Measurements from ENCODE around the gene NIP7. TPM values are rescaled to one million over a fixed set of nuclear protein-coding genes. Genes with fewer than 3 reads are reported as not detected.

Gene NIP7
- polyA plus RNA-seq, 1 donor (not counting 4 experiments of a cell fraction or from before 2014, with no cell fraction given): 31.3 TPM

DNA sequence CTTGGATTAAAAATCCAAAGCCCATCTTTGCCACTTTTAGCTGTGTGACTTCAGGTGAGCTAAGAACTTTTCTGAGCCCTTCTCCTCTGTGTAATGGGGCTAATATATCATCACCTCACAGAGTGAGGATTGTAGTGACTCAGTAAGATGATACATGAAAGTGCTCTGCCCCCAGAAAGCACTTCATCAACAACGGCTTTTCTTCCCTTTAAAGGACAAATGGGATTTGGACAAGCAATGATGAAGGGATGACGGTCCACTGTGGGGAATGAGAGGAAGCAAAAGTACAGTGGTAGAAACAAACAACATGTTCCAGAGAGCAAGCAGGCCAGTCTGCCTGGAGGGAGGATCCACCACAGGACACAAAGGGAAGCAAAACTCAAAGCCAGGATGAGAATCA lies 26.3 kb downstream of the NIP7 start:
- no peaks in the 10 kb centered on the region for H3K79me2 ChIP-seq (ENCODE audit: control insufficient read depth, insufficient read depth, low read length)
- H4K20me1 ChIP-seq (ENCODE audit: control insufficient read depth, extremely low read depth, insufficient read depth, low read length): no peaks in the 10 kb centered on the region
- H3K27me3 ChIP-seq (ENCODE audit: control insufficient read depth, extremely low read depth, insufficient read depth, low read length): no peaks in the 10 kb centered on the region
- H3K36me3 ChIP-seq (ENCODE audit: control insufficient read depth in 2 of 2, extremely low read depth in 1 of 2, insufficient read depth in 2 of 2, low read length in 2 of 2): peaks cover 27 to 37% of the 10 kb centered on the region in 2 experiments
- no peak overlapping the region for H3K4me3 ChIP-seq (ENCODE audit: control insufficient read depth in 2 of 3, extremely low read depth in 1 of 3, insufficient read depth in 2 of 3, low read depth in 1 of 3, low read length in 3 of 3)
- no peak overlapping the region for H2AFZ ChIP-seq (ENCODE audit: control insufficient read depth, low read length)
- DNase-seq (ENCODE audit: low read depth, low spot score) (no peak), FAIRE-seq (no peak)
- H3K27ac ChIP-seq (ENCODE audit: control insufficient read depth, insufficient read depth, low read length): no peak overlapping the region
- no peaks in the 10 kb centered on the region for H3K4me1 ChIP-seq (ENCODE audit: control insufficient read depth, extremely low read depth, insufficient read depth, low read length)
- H3K9me3 ChIP-seq (ENCODE audit: control insufficient read depth, low read depth, low read length): no peaks in the 10 kb centered on the region
- H3K9me1 ChIP-seq (ENCODE audit: control insufficient read depth, extremely low read depth, insufficient read depth, low read length): no peaks in the 10 kb centered on the region
- no peak overlapping the region for H3K9ac ChIP-seq (ENCODE audit: control insufficient read depth, extremely low read depth, insufficient read depth, low read length)
- dilution Hi-C loops (cut with MboI; ENCODE audit: extremely low pct_ligation_motif_present, low sequenced_read_pairs): no loop called here
- H3K4me2 ChIP-seq (ENCODE audit: control insufficient read depth, extremely low read depth, insufficient read depth, low read depth, low read length): no peak overlapping the region
- TF ChIP-seq, protein P1, sequence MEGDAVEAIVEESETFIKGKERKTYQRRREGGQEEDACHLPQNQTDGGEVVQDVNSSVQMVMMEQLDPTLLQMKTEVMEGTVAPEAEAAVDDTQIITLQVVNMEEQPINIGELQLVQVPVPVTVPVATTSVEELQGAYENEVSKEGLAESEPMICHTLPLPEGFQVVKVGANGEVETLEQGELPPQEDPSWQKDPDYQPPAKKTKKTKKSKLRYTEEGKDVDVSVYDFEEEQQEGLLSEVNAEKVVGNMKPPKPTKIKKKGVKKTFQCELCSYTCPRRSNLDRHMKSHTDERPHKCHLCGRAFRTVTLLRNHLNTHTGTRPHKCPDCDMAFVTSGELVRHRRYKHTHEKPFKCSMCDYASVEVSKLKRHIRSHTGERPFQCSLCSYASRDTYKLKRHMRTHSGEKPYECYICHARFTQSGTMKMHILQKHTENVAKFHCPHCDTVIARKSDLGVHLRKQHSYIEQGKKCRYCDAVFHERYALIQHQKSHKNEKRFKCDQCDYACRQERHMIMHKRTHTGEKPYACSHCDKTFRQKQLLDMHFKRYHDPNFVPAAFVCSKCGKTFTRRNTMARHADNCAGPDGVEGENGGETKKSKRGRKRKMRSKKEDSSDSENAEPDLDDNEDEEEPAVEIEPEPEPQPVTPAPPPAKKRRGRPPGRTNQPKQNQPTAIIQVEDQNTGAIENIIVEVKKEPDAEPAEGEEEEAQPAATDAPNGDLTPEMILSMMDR (optimal IDR thresholded peaks at IDR 0.05 in 1 of 3, IDR thresholded peaks at IDR 0.05 in 1 of 3, conservative IDR thresholded peaks at IDR 0.05 in 1 of 3; ENCODE audit: extremely low read depth in 1 of 3, insufficient read depth in 2 of 3, low read length in 3 of 3): no peak
- TF ChIP-seq EZH2 (IDR thresholded peaks at IDR 0.05; ENCODE audit: low read length): no peak

DNA sequence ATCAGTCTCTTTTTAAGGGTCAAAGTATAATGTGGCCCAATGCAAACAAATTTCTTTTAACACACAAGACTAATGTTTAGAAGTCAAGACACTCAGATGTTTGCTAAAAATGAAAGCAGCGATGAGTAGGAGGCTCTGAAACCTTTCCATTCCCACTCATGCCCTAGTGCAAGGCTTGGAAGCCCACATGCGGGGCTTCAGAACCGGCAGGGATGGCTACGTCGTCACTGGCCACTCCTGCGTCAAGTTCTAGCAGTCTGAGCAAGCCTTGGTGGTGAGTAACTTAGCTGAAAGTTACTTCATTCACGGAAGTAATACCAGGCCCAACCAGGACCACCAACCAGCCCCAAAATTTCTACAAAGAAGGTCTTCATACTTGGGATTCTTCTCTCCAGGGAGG lies 26.9 kb downstream of the NIP7 start:
- no peak overlapping the region for H2AFZ ChIP-seq (ENCODE audit: control insufficient read depth, low read length)
- H3K4me2 ChIP-seq (ENCODE audit: control insufficient read depth, extremely low read depth, insufficient read depth, low read depth, low read length): no peak overlapping the region
- dilution Hi-C loops (cut with MboI; ENCODE audit: extremely low pct_ligation_motif_present, low sequenced_read_pairs): no loop called here
- H3K36me3 ChIP-seq (ENCODE audit: control insufficient read depth in 2 of 2, extremely low read depth in 1 of 2, insufficient read depth in 2 of 2, low read length in 2 of 2): peaks cover 27 to 37% of the 10 kb centered on the region in 2 experiments
- H3K4me1 ChIP-seq (ENCODE audit: control insufficient read depth, extremely low read depth, insufficient read depth, low read length): no peaks in the 10 kb centered on the region
- H3K9me3 ChIP-seq (ENCODE audit: control insufficient read depth, low read depth, low read length): no peaks in the 10 kb centered on the region
- no peak for TF ChIP-seq EZH2 (IDR thresholded peaks at IDR 0.05; ENCODE audit: low read length)
- TF ChIP-seq, protein P1 (optimal IDR thresholded peaks at IDR 0.05 in 1 of 3, IDR thresholded peaks at IDR 0.05 in 1 of 3, conservative IDR thresholded peaks at IDR 0.05 in 1 of 3; ENCODE audit: extremely low read depth in 1 of 3, insufficient read depth in 2 of 3, low read length in 3 of 3): no peak
- no peak overlapping the region for H3K9ac ChIP-seq (ENCODE audit: control insufficient read depth, extremely low read depth, insufficient read depth, low read length)
- H3K4me3 ChIP-seq (ENCODE audit: control insufficient read depth in 2 of 3, extremely low read depth in 1 of 3, insufficient read depth in 2 of 3, low read depth in 1 of 3, low read length in 3 of 3): no peak overlapping the region
- H3K9me1 ChIP-seq (ENCODE audit: control insufficient read depth, extremely low read depth, insufficient read depth, low read length): no peaks in the 10 kb centered on the region
- DNase-seq (ENCODE audit: low read depth, low spot score) (no peak), FAIRE-seq (no peak)
- H3K79me2 ChIP-seq (ENCODE audit: control insufficient read depth, insufficient read depth, low read length): no peaks in the 10 kb centered on the region
- no peaks in the 10 kb centered on the region for H4K20me1 ChIP-seq (ENCODE audit: control insufficient read depth, extremely low read depth, insufficient read depth, low read length)
- H3K27me3 ChIP-seq (ENCODE audit: control insufficient read depth, extremely low read depth, insufficient read depth, low read length): no peaks in the 10 kb centered on the region
- no peak overlapping the region for H3K27ac ChIP-seq (ENCODE audit: control insufficient read depth, insufficient read depth, low read length)
